H54 (cell line): ENCODE results near the gene CD9.
A peak's percentile ranks its signal among the peaks of the same experiment; 100 is the strongest.

Experiments used
- DNase-seq: peaks from one replicate; pipeline ENCODE4 v3.0.0; 2011; ENCODE audit warnings: low spot score, mixed read lengths; ENCODE audit not compliant: insufficient read length
- FAIRE-seq: peaks from 3 replicates; lab custom pipeline; 2011; peaks lifted over from hg19 to GRCh38; lab: Jason Lieb, UNC
- POLR2A ChIP-seq: IDR thresholded peaks from 2 replicates; pipeline ENCODE4 v1.6.1; 2011; ENCODE audit warnings: low read depth, mild to moderate bottlenecking, low read length

The CD9 gene

DNA sequence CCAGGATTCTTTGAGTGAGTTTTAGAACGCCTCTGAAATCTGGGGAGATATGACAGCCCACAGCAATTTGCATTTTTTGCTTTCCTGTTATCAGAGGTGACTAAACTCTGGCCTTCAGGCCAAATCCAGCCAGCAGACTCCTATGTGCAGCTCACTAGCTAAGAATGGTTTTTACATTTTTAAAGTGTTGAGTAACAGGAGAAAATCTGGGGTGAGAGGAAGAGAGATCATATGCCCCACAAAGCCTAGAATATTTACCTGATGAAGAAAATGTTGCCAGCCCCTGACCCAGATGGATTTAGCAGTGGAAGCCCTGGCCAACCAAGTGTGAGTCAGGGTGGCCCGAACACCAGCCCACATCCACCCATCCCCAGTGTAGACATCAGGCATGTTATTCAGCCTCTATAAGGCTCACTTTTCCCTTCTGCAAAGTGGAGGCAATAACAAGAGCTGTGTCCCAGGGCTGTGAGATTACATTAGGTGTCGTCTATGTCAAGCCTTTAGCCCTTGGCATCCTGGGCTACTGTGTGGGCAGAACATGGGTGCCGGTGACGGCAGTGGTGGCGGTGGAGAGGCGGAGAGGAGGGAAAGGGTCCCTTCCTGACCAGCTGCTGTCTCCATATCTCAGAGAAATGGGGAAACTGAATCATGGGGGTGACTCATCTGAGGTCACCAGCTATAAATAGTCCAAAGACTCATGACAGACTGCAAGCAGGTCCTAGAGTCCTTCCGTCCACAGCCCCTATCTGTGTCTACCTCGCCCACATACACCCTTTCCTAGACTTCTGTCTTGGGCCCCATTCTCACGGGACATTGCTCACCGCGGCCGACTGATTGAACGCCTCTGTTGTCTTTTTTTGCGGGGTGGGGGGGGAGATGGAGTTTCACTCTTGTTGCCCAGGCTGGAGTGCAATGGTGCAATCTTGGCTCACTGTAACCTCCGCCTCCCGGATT, 32.6 kb upstream of the CD9 start:
- no peak for TF ChIP-seq POLR2A
- peak; percentile 75 for DNase-seq
- peak; percentile 58 for FAIRE-seq

DNA sequence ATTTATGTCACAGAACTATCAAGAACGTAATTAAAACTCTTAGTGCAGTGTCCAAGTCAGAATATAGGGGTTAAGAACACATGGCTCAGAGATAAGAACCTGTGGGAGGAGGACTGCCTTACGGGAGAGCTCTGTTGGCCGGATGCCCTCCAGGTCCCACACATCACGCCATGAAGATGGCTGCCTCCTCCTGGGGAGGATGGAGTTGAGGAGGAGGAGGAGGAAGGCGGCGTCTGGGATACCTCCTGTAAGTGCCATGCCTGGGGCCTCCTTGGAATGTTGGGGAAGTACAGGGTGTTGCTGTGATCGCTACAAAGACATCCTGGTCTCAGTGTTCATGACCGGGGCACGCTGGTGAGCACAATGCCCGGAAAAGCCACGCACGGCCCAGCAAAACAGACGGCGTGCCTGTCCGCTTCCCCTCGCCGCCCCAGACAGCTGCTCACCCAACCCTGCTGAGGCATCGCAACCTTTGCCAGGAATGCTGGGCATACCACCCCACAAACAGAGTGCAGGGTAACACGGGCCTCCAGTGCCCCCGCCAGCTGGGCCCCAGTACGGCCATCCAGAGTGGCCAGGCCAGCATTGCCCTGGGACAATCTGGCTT, 28.7 kb upstream of the CD9 start:
- DNase-seq (no peak), FAIRE-seq (no peak)
- no peak for TF ChIP-seq POLR2A

DNA sequence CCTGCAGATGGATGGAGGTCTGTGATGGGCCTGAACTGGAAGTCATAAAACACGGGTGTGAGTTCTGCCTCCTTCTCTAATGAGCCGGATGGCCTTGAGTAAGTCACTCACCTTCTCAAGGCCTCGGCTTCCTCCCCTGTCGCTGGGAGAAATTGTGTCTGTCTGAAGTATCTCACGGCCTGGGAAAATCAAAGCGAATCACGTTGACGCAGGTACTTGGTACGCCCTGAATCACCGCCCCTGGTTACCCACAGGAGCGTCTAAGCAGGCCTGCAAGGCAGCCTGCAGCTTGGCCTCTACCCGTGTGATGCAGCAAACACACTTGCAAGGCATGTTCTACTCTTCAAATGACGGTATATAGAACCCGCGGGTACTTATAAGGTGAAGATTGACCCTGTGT, 28.1 kb upstream of the CD9 start:
- TF ChIP-seq POLR2A: no peak
- DNase-seq (no peak), FAIRE-seq (no peak)

DNA sequence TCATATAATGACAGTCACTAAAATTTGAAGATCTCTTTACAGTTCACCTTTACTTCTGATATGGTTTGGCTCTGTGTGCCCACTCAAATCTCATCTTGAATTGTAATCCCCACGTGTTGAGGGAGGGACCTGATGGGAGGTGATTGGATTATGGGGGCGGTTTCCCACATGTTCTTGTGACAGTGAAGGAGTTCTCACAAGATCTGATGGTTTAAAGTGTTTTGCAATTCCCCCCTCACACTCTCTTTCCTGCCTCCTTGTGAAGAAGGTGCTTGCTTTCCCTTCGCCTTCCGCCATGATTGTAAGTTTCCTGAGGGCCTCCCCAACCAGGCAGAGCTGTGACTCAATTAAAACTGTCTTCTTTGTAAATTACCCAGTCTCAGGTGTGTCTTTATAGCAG, 27.3 kb upstream of the CD9 start:
- TF ChIP-seq POLR2A: no peak
- FAIRE-seq (no peak), DNase-seq (no peak)

DNA sequence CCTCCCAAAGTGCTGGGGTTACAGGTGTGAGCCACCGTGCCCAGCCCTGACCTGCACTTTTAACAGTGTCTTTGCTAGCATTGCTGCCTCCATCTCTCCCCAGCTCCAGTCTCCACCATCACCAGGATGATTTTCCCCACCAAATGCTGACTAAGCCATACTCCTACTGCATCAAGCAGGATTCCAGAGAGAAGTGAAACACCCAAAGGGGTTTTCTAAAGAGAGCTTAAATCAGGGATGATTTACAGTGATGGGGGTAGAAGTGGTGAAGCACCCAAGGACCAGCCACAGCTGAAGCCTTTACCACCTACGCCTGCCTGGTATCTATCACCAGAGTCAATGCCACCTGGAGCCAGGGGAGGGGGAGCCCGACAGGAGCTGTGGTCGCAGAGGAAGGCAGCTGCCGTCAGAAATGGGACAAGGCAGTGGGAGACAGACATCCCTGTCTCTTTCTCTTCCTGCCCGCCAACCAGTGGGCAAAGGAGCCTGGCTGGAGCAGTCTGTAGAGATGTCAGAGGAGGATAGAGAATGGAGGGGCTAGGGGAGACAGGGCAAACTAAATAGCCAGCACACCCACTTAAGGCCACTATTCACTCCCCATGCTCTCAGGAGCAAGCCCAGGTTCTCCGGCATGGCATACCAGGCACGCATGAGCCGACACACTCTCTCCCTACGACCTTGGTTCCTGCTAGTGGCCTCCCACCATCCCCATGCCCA, 22.4 kb upstream of the CD9 start:
- FAIRE-seq: no peak
- TF ChIP-seq POLR2A: no peak
- no peak for DNase-seq

DNA sequence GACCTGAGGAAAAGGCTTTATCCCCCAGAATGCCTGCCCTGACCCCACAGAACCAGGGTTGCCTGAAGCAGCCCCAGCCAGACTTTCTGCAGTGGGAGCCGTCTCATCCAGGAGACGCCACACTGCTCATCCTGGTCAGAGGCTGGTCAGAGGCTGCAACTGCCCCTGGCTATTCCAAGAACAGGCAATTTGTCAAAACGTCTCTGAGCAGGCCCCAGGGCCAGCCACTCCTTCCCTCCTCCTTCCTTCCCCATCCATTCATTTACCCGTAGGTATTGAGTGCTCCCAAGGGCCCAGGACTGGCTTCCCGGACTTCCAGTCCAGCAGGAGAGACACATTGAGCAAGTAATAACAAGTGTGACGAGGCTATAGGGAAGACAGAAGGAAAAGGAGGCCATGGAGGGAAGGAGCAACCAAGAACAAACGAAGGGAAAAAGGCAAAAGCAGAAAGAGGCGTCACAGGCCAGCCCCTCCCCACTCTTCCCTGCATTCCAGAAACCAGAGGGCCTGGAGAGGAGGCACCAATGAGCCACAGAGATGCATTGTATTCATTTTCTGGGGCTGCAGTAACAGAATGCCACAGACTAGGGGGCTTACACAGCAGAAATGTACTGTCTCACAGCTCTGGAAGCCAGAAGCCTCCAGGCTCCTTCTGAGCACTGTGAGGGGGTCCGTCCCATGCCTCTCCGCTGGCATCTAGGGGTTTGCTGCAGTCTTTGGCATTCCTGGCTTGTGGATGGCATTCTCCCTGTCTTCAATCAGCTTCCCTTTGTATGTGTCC, 21.0 kb upstream of the CD9 start:
- DNase-seq (no peak), FAIRE-seq (no peak)
- TF ChIP-seq POLR2A: no peak

DNA sequence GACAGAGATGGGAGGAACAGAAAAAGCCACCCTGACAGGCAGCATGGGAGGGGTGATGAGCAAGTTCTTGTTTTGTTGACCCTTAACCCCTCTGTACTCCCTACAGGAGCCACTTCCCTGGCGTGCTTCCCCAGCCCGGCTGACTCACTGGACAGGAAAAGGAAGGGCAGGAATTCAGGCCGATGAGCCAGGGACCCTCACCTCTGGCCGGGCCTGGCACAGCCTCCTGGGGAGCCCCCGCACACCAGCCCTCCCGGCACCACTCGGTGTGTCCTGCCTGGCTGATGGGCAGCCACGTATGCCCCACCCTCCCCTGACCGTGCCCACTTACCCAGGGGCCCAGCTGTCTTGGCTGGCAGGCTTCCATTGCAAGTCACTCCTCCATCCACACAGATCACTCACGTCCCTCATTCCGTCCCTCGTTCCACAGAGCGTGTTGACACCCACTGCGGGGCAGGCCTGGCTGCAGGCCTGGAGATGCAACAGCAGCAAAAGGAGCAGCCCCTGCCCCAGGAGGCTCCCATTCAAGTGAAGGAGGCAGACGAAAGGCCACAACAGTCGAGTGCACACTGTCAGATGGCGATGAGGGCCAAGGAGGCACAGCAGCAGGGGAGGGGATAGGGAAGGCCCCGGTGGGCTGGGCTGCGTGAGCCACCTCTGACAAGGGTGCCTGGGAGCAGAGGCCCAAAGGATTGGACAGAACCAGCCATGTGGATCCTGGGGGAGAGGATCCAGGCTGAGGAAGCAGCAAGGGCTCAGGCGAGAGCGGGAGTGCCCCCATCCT, 19.7 kb upstream of the CD9 start:
- peak; percentile 68 for FAIRE-seq
- no peak; the same call in 1 of the 2 replicates for TF ChIP-seq POLR2A
- DNase-seq: peak; percentile 77

DNA sequence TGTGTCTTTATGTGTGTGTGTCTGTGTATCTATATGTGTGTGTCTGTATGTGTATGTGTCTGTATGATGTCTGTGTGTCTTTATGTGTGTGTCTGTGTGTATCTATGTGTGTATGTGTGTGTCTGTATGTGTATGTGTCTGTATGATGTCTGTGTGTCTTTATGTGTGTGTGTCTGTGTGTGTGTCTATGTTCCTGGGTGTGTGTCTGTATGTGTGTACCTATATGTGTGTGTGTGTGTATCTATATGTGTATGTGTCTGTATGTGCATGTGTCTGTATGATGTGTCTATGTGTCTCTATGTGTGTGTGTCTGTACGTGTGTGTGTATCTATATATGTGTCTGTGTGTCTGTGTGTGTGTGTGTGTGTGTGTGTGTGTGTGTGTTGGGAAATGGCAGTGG, 19.0 kb upstream of the CD9 start:
- DNase-seq (no peak), FAIRE-seq (no peak)
- TF ChIP-seq POLR2A: no peak

DNA sequence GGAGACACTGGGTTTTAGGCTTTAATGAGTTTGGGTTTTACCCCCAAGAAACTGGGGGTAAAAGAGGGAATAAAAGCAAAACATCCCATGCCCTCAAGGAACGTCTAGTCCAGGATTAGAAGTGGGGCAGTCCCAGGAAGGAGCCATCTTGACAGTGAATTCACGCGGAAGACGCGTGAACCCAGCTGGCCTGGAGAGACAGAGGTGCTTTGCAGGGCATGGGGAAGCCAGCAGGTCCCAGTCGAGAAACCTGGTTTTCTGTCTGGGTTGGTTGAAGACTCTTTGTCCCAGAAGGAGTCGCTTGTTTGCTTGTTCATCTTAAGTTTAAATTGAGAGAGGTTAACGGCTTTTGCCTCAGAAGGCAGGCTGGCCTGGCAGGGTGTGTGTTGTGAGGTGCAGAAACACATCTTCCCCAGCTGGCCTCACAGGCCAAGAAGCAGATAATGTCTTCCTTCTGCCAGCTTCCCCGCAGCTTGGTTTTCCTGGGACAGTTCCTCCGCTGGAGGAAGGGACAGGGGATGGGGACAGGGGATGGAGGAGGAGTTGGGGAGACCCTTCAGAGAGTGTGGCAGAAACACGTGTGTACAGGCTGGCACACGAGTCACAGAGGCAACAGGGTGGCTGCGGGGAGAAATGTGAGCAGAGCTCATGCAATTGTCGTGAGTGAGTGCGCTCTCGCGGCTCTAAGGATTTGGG, 18.5 kb upstream of the CD9 start:
- no peak for TF ChIP-seq POLR2A
- FAIRE-seq: no peak
- DNase-seq: no peak

DNA sequence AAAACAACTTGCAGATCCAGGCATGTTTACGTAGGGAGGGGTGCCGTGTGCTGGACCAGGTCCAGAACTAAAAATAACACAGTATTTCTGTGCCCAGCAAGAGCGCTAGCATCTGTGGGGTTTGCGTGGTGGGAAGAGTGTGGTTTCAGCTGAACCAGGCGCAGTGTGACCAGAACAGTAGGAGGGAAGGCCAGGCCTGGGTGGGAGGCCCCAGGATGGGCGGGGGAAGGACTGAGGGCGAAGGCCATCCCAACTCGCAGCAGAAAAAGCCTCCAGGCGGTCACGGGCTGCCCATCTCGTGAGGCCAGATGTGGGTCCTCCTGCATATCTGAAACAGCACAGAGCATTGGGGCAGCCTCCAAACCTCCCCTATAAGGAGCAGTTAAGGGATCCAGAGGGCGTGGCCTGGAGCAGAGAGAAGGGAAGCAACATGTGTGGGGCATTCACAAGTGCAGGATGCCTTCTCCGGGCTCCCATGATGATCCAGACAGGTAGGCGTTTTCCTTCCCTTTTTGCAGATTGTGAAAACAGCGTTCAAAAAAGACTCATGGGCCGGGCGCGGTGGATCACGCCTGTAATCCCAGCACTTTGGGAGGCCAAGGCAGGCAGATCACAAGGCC, 17.8 kb upstream of the CD9 start:
- FAIRE-seq: no peak
- no peak for TF ChIP-seq POLR2A

DNA sequence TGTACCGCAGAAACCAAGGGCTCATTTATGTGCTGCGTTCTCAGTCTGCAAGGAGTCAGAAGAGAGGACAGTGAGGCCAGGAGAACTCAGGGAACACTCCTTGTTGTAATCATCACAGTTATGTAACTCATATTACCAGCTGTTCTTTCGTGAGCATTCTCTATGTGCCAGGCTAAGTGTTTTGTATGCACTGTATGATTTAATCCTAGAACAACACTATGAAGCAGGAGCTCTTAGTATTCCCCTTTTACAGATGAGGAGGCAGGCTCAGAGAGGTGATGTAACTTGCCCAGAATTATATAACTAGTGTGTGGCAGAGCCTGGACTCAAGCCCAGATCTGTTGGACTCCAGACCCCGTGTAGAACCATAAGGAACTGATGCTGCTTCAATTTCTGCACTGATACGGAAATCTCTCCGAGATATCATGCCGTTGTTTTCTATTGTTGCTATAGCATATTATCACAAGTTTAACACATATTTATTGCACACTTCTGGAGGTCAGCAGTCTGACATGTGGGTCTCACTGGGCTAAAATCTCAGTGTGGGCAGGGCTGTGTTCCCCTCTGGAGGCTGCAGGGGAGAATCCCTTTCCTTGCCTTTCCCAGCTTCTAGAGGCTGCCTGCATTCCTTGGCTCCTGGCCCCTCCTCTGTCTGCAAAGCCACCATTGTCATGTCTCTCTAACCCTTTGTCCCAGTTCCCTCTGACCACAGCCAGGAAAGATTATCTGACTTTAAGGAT, 16.3 kb upstream of the CD9 start:
- no peak for FAIRE-seq
- no peak for TF ChIP-seq POLR2A
- DNase-seq: no peak

More for the DNA sequence above, 17.8 kb upstream of the CD9 start:
- DNase-seq: no peak
